HAP-1 (cell line): ENCODE measurements around the gene AUTS2.

ENCODE experiments used
- DNase-seq, 2 experiments: peaks; one replicate each; pipeline ENCODE4 v3.0.0-alpha.2; 2016 to 2020; ENCODE audit warnings: low spot score in 2 of 2
- H3K27me3 ChIP-seq: fragments of 250-450 bp; sonication (Bioruptor Pico); 2 replicates; pipeline ENCODE4 v1.5.1; 2020; ENCODE audit warnings: low read depth, mild to moderate bottlenecking, moderate library complexity
- H3K36me3 ChIP-seq: fragments of 250-450 bp; sonication (Bioruptor Pico); replicated peaks from 2 replicates; pipeline ENCODE4 v1.5.1; 2020; ENCODE audit warnings: mild to moderate bottlenecking
- H3K4me1 ChIP-seq: fragments of 250-450 bp; sonication (Bioruptor Pico); 2 replicates; pipeline ENCODE4 v1.5.1; 2020; ENCODE audit warnings: mild to moderate bottlenecking
- H3K4me3 ChIP-seq: fragments of 250-450 bp; sonication (Bioruptor Pico); 2 replicates; pipeline ENCODE4 v1.5.1; 2020; ENCODE audit warnings: mild to moderate bottlenecking, moderate library complexity
- H3K9me3 ChIP-seq: fragments of 250-450 bp; sonication (Bioruptor Pico); 2 replicates; pipeline ENCODE4 v1.5.1; 2020; ENCODE audit warnings: mild to moderate bottlenecking, moderate library complexity
- in situ Hi-C: fragments of 300-500 bp; cut with MboI; formaldehyde crosslinking; loops from 3 replicates; pipeline ENCODE4 v1.14.3; 2020; ENCODE audit warnings: low sequenced_read_pairs, inconsistent platforms, mixed read lengths

AUTS2 gene

DNA sequence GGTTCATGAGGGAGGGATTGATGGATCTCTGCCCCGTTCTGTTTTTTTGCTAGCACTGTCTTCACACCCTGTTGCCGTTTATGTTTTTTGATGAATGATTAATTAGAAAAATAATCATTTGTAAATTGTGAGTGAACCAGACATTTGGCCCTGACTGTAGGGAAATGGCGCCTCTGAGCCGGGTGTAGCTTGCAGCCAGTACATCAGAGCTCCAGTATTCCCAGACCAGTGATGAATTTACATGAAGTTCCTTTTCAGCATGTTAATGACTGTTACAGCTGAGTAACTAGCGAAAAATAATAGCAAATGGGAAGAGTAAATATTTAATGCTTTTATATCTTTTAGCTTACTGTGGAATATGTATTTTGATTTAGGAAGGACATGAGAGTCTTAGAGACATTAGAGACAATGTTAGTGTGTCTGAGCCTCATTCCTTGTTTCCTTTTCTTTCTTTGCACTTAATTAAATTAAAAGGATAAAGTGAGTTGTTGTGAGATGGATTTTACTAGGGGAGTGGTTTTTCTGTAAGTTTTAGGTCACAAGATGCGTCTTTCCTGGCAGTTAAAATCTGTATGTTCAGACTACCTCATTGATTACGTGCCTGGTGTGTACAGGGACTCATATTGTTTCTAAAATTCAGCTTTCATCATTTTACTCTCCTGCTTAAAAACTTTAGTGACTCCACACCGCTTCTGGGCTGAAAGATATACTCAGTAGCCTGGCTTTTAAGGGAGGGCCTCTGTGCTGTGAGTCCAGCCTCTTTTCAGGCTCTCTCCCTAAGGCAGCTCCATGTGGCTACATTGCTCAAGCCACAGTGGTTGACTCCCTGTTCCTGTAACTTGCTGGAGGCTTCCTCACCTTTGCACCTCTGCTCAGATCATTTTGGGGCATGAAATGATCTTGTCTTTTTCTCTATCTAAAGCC, 86.4 kb downstream of the AUTS2 start:
- no peak for DNase-seq
- in situ Hi-C loops = no loop called here
- Histone ChIP-seq H3K36me3 (no peaks in the 10 kb centered on the region), H3K9me3 (no peaks in the 10 kb centered on the region), H3K27me3 (no peaks in the 10 kb centered on the region), H3K4me3 (no peak overlapping the region), H3K4me1 (peaks cover 37% of the 10 kb centered on the region)

DNA sequence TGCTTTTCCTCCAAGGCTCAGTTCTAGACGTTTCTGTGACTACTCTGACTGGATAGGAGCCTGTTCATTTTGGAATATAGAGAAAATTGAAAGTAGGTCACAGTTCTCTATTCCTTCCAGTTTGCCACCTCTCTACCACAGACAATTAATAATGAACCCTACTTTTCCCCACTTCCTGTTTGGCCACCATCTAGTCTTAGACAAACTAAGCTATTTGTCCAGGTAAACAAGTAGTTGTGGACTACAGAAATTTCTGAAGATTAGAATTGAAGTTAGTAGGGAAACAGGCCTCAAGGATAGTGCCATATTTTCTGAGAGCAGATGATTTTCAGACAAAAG, 87.0 kb downstream of the AUTS2 start:
- no peaks in the 10 kb centered on the region for H3K27me3 ChIP-seq
- peaks cover 37% of the 10 kb centered on the region for H3K4me1 ChIP-seq
- DNase-seq = no peak
- no peaks in the 10 kb centered on the region for H3K9me3 ChIP-seq
- no peaks in the 10 kb centered on the region for H3K36me3 ChIP-seq
- in situ Hi-C loops = no loop called here
- H3K4me3 ChIP-seq = no peak overlapping the region

DNA sequence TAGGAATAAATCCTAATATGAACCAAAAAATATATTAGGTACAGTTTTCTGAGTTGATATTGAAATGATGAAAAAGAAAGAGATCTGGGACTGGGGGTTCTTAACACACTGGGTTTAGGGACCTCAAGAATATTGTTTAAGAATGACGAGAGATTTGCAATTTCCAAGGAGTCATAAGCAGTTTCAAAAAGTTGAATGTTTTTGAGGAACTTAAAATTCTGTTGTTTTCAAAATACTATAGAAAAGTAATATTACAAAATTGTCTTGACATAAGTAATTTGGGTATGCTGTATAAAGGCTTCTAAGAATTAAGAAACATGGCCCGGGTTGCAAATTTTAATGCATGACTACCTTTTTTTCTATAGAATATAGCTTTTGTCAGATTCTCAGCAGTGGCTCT, 88.1 kb downstream of the AUTS2 start:
- DNase-seq = no peak
- peaks cover 37% of the 10 kb centered on the region for H3K4me1 ChIP-seq
- no peaks in the 10 kb centered on the region for H3K9me3 ChIP-seq
- H3K36me3 ChIP-seq = no peaks in the 10 kb centered on the region
- H3K27me3 ChIP-seq = no peaks in the 10 kb centered on the region
- H3K4me3 ChIP-seq = no peak overlapping the region
- in situ Hi-C loops = no loop called here

DNA sequence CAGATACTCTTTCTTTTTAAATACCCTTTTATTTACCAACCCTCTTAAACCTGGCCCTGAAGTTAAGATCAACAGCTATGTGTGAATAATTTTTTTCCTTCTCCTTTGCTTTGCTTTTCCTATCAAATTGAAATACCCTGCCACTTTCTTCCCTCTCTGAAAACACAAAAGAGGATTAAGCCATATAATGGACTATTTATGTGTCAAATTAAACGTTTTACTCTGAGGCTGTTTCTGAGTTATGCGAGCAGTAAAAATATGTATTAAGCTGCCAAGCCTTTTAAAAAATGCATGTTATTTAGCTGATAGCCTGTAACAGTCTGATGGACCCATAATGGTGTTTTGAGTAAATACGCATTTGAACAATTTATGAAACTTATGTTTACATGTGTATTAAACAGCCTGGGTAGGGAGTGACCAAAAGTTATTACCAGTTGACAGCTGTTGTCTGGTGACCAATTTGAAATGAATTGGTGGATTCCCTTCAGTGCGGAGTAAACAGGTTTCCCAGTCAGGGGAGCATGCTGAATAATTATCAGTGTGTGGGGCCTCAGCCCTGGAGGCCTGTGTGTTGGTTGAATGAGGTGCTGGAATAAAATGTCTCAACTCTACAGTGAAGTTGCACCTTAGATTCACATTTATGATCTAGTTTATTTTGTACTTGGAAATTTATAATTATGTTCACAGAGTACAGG, 89.6 kb downstream of the AUTS2 start:
- Histone ChIP-seq H3K4me3 (no peak overlapping the region), H3K9me3 (no peaks in the 10 kb centered on the region), H3K27me3 (no peaks in the 10 kb centered on the region), H3K36me3 (no peaks in the 10 kb centered on the region), H3K4me1 (peaks cover 31% of the 10 kb centered on the region)
- in situ Hi-C loops = no loop called here
- DNase-seq = peak; percentile 44 to 77

DNA sequence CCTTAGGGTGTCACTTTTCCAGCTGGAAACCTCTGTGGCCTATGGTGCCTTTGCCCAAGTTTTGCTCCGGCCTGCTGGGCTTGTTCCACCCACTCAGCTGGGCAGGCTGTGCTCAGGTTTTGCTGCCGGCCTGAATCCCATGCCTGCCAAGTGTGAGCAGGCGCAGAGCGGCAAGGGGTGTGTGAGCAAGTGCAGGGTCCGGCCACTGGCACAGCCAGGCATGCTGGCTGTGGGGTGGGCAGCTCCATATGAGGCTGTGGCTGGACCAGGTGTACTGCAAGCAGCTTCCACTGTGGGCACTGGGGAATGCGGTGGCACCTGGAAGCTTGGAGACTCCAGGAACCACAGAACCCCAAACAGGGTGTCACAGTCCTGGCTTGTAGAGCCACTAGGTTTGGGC, 92.1 kb downstream of the AUTS2 start:
- in situ Hi-C loops = no loop called here

DNA sequence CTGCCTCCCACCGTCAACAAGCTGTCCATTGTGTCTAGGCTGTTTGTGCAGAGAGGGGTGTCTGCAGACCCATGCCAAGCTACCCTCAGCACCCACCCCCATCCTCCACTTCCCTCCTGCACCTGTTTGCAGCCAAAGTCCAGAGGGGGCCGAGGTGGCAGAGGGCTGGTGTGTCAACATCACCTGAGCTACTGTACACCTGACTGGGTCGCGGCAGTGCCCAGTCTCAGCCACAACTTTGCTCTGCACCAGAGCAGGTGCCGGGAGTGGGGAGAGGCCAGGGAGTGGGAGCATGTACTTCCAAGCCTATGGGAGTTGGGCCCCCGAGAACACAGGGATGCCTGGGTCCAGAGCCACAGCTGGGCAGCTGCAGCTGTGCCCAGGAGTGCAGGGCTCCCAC, 93.1 kb downstream of the AUTS2 start:
- Histone ChIP-seq H3K4me1 (peaks cover 24% of the 10 kb centered on the region), H3K4me3 (no peak overlapping the region), H3K9me3 (no peaks in the 10 kb centered on the region), H3K36me3 (no peaks in the 10 kb centered on the region), H3K27me3 (no peaks in the 10 kb centered on the region)
- DNase-seq = no peak
- in situ Hi-C loops = no loop called here

More for the DNA sequence above, 92.1 kb downstream of the AUTS2 start:
- Histone ChIP-seq H3K36me3 (no peaks in the 10 kb centered on the region), H3K4me1 (peaks cover 16% of the 10 kb centered on the region), H3K27me3 (no peaks in the 10 kb centered on the region), H3K9me3 (no peaks in the 10 kb centered on the region), H3K4me3 (no peak overlapping the region)
- DNase-seq = no peak

DNA sequence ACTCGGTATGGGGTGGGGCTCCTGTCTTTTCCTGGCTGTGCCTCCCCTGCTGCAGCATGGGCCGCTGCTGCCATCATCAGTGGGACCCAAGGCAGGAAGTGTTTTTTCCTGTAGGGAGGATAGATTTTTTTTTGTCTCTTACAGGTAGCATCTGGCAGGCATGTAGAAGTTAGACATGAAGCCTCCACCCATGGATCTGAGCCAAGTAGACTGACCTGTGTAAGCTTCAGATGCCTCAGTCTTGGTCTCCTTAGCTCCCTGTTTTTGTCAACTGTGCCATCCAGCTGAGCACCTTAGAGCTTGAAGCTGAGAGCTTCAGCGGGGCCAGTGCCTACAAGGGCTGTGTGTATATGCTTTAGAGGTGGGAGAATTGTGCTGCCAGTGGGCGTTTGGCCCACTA, 93.5 kb downstream of the AUTS2 start:
- in situ Hi-C loops = no loop called here
- DNase-seq = no peak
- Histone ChIP-seq H3K9me3 (no peaks in the 10 kb centered on the region), H3K27me3 (no peaks in the 10 kb centered on the region), H3K4me1 (peaks cover 28% of the 10 kb centered on the region), H3K4me3 (no peak overlapping the region), H3K36me3 (no peaks in the 10 kb centered on the region)

DNA sequence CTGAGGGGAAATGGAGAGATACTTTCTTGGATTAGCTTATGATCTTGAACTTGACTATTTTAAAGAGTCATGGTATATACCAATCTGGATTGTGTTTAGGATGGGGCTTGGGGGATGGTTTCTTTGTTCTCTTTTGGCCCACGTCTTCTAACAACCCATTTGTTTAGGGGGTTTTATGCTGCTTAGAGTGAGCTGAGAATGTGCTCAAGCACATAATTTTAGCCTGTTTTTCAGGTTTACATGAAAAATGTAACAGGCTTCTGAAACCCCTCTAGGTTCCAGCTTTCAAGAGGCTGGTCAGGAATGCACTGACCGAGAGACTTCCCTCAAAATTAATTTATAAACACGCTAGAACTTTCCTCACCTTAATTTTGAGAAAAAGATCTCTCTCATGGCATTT, 94.3 kb downstream of the AUTS2 start:
- Histone ChIP-seq H3K27me3 (no peaks in the 10 kb centered on the region), H3K36me3 (no peaks in the 10 kb centered on the region), H3K4me3 (no peak overlapping the region), H3K9me3 (no peaks in the 10 kb centered on the region), H3K4me1 (peaks cover 28% of the 10 kb centered on the region)
- in situ Hi-C loops = no loop called here
- DNase-seq = no peak

DNA sequence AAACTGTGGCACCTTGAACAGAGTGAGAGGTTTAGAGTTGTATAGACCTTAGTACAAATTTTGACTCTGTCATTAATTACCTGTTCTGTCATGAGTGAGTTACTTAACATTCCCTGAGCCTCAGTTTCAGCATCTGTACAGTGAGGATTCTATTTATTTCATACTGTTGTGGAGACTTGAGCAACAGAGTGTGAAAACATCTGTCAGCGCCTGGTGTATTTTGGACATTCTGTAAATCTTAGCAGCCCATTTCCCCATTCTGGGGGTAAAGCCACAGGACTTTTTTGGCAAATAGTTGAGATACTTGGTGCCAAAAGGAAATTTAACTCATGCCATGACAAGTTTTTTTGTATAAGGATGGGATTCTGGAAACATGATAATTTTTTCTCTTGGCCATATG, 94.8 kb downstream of the AUTS2 start:
- in situ Hi-C loops = no loop called here
- H3K4me3 ChIP-seq = no peak overlapping the region

DNA sequence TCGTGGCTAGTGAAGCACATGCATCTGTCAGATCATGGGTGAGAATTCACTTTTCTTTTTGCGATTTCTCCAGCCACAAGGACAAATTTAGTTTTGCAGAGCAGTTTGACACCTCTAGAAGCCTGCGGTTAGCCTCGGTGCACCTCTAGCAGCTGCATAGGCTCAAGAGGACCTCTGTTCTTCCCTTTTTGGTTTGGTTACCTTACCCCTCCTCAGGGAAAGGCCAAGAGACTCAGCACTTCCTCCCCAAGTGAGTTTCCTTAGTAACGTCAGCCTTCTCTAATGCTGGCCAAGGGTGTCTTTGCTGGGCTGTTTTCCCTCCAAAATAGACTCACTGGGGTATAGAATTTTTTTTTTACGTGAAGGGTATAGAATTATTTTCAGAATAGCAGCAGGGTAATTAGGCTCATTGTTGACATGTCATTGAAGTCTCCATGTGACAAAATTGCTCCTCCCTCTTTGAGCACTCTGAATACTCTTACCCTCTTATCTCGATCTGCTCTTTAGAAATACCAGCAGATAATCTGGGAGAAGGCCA, 97.8 kb downstream of the AUTS2 start:
- peak in 1 of 2 experiments; percentile 62 for DNase-seq
- in situ Hi-C loops = no loop called here
- Histone ChIP-seq H3K4me3 (no peak overlapping the region), H3K36me3 (no peaks in the 10 kb centered on the region), H3K27me3 (no peaks in the 10 kb centered on the region), H3K4me1 (peaks cover 17% of the 10 kb centered on the region), H3K9me3 (no peaks in the 10 kb centered on the region)

More for the DNA sequence above, 94.8 kb downstream of the AUTS2 start:
- H3K27me3 ChIP-seq = no peaks in the 10 kb centered on the region
- H3K36me3 ChIP-seq = no peaks in the 10 kb centered on the region
- H3K4me1 ChIP-seq = peaks cover 24% of the 10 kb centered on the region
- H3K9me3 ChIP-seq = no peaks in the 10 kb centered on the region
- no peak for DNase-seq

DNA sequence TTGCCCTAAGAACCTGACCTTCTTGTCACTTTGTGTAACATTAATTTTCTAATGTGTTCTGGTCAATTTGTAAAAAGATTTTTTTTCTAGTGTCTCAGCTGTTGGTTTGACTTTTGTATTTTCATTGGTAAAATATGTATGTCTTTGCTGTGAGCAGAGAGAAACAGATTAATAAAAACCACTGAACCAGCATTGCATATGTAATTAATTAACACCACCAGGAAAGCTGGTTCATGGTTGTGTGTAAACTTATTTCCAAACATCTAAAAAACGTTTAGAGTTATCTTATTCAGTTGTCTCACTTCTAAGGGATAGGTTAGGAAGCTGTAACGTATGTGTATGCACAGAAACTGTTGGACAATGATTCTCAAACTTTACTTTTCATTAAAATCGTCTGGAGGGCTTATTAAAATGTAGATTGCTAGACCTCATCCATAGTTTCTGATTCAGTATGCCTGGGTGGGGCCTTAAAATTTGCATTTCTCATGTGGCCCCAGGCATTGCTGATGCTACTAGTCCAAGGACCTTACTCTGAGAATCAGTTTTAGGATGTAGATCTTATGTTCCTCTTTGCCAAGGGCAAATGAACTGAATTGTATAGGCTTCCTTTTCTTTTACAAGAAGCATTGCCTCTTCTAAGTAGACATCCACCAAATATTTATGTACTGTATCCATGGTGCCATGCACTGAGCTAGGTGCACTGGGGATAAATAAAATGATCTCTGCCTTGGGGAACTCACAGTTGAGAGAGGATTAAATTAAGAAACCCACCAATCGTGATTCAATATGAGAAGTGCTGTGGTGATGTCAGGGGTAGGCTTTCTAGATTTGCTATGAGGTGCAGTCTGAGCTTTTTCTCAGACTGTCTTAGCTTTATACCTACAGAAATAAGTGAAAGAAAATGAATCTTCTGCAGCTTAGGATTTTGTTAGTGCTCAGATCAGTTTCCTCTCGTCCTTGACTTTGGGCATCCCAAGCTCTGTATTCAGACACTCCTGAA, 98.7 kb downstream of the AUTS2 start:
- Histone ChIP-seq H3K9me3 (no peaks in the 10 kb centered on the region), H3K27me3 (no peaks in the 10 kb centered on the region), H3K4me3 (no peak overlapping the region), H3K36me3 (no peaks in the 10 kb centered on the region), H3K4me1 (peaks cover 17% of the 10 kb centered on the region)
- peak in 1 of 2 experiments; percentile 22 for DNase-seq
- in situ Hi-C loops = no loop called here

DNA sequence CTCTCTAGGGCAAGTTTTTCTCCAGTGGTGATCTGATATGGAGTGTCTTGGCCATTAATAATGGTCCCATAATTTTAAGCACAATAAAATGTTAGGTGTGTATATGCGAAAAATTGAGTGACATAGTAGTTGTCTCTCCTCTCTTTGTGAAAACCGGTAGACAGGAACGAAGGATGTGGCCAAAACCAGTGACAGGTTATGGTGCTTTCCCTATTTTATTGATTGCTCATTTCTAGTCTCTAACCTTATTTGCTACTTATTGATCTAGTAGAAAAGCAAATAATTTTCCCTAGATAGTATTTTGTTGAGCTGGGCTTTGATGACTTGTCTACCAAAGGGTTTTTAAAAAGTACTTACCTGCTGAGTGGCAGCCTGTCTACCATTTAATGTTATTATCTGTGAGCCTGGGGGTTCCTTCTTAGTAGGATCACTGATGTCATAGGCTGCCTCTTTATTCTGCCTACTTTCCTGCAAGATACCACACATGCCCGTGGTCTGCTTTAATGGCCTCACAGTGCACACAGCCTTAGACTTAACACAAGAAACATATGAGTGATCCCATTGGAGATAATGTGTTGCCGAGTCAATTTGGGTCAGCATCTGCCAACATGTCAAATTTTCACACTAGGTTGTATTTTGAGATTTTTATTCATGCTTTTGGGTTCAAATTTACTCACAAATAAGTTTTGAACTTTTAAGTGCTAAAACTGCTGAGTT, 100.0 kb downstream of the AUTS2 start:
- Histone ChIP-seq H3K4me1 (peaks cover 17% of the 10 kb centered on the region), H3K27me3 (no peaks in the 10 kb centered on the region), H3K4me3 (no peak overlapping the region), H3K9me3 (no peaks in the 10 kb centered on the region), H3K36me3 (no peaks in the 10 kb centered on the region)
- no peak for DNase-seq
- in situ Hi-C loops = no loop called here

DNA sequence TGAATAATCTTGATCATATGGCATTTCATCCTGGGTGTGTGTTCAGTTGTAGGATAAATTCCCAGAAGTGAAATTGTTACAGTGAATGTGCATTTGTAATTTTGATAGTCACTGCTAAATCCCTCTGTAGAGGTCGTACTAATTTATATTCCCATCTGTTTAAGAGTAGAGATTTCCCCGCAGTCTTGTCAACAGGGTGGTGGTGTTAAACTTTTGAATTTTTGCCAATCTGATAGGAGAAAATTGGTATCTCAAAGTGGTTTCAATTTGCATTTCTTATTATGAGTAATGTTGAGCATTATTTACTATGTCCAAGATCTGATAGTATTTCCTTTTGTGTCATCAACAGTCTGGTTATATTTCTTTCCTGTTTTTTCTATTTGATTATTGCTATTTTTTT, 101.7 kb downstream of the AUTS2 start:
- Histone ChIP-seq H3K4me3 (no peak overlapping the region), H3K36me3 (no peaks in the 10 kb centered on the region), H3K4me1 (peaks cover 17% of the 10 kb centered on the region), H3K27me3 (no peaks in the 10 kb centered on the region), H3K9me3 (no peaks in the 10 kb centered on the region)
- in situ Hi-C loops = no loop called here
- no peak for DNase-seq
